ENCODE measurements around the gene CDK17.

DNA sequence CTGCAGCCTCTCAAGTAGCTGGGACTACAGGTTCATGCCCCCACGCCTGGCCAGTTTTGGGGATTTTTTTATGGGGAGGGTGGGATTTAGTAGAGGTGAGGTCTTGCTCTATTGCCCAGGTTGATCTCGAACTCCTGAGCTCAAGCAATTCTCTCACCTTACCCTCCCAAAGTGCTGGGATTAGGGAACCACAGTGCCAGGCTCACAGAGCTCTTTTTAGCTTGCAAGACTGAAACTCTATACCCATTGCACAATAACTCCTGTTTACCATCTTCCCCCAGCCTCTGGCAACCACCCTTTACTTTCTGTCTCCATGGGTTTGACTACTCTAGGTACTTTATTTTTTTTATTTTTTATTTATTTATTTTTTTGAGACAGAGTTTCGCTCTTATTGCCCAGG is 25.7 kb upstream of the CDK17 start:
- TF ChIP-seq, protein P1, sequence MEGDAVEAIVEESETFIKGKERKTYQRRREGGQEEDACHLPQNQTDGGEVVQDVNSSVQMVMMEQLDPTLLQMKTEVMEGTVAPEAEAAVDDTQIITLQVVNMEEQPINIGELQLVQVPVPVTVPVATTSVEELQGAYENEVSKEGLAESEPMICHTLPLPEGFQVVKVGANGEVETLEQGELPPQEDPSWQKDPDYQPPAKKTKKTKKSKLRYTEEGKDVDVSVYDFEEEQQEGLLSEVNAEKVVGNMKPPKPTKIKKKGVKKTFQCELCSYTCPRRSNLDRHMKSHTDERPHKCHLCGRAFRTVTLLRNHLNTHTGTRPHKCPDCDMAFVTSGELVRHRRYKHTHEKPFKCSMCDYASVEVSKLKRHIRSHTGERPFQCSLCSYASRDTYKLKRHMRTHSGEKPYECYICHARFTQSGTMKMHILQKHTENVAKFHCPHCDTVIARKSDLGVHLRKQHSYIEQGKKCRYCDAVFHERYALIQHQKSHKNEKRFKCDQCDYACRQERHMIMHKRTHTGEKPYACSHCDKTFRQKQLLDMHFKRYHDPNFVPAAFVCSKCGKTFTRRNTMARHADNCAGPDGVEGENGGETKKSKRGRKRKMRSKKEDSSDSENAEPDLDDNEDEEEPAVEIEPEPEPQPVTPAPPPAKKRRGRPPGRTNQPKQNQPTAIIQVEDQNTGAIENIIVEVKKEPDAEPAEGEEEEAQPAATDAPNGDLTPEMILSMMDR (IDR thresholded peaks at IDR 0.05): no peak
- TF ChIP-seq POLR2A (IDR thresholded peaks at IDR 0.05) (no peak), POLR2AphosphoS5 (IDR thresholded peaks at IDR 0.05) (no peak), EP300 (IDR thresholded peaks at IDR 0.05) (no peak)
